Measurements from ENCODE around the gene ZNF837. TPM values are rescaled to one million over a fixed set of nuclear protein-coding genes. Genes with fewer than 3 reads are reported as not detected.

The ZNF837 gene
- 8.3 and 10.4 TPM in 2 replicates for total RNA-seq (2014; rRNA removed; shearing (Covaris generic))

- peak; percentile 100 for DNase-seq (ENCODE audit: low spot score)
Measured at GRCh38 chr19:58380662-58381459, at the start of gene ZNF837. TSS of gene ZNF837 (minus strand) at chr19:58381030. CDS start at chr19:58369332, 11,698 bp downstream.

GRCh38 chr19:58429745-58430144 is 48.9 kb upstream of the ZNF837 start:
- no peak for DNase-seq (ENCODE audit: low spot score)

- DNase-seq (ENCODE audit: low spot score) = no peak
Measured at GRCh38 chr19:58428617-58429016, 47.8 kb upstream of the ZNF837 start.

GRCh38 chr19:58417071-58417470 is 36.2 kb upstream of the ZNF837 start:
- DNase-seq (ENCODE audit: low spot score) = no peak

GRCh38 chr19:58416604-58417003 is 35.8 kb upstream of the ZNF837 start:
- DNase-seq (ENCODE audit: low spot score) = no peak

GRCh38 chr19:58409010-58409790 is 28.4 kb upstream of the ZNF837 start:
- peak; percentile 50 for DNase-seq (ENCODE audit: low spot score)

- peak; percentile 98 for DNase-seq (ENCODE audit: low spot score)
Measured at GRCh38 chr19:58408152-58409009, 27.6 kb upstream of the ZNF837 start, which contains the start of gene ZNF584. TSS of gene ZNF584 (plus strand) at chr19:58408649. CDS start at chr19:58409148, 499 bp downstream.

- no peak for DNase-seq (ENCODE audit: low spot score)
Measured at GRCh38 chr19:58407658-58408151, 26.9 kb upstream of the ZNF837 start.

- peak; percentile 60 for DNase-seq (ENCODE audit: low spot score)
Measured at GRCh38 chr19:58406818-58407657, 26.2 kb upstream of the ZNF837 start.

- DNase-seq (ENCODE audit: low spot score) = peak; percentile 23
Measured at GRCh38 chr19:58403920-58404478, 23.2 kb upstream of the ZNF837 start.

- no peak for DNase-seq (ENCODE audit: low spot score)
Measured at GRCh38 chr19:58401840-58402421, 21.1 kb upstream of the ZNF837 start.

GRCh38 chr19:58400916-58401839 is 20.3 kb upstream of the ZNF837 start:
- DNase-seq (ENCODE audit: low spot score) = peak; percentile 100

GRCh38 chr19:58400316-58400915 is 19.6 kb upstream of the ZNF837 start:
- DNase-seq (ENCODE audit: low spot score) = no peak

GRCh38 chr19:58399903-58400302 is 19.1 kb upstream of the ZNF837 start:
- DNase-seq (ENCODE audit: low spot score) = no peak

GRCh38 chr19:58398545-58398944 is 17.7 kb upstream of the ZNF837 start:
- DNase-seq (ENCODE audit: low spot score) = no peak

- no peak for DNase-seq (ENCODE audit: low spot score)
Measured at GRCh38 chr19:58398087-58398486, 17.3 kb upstream of the ZNF837 start.

GRCh38 chr19:58397533-58398037 is 16.8 kb upstream of the ZNF837 start:
- no peak for DNase-seq (ENCODE audit: low spot score)
